ENCODE measurements around the gene CETP.

DNA sequence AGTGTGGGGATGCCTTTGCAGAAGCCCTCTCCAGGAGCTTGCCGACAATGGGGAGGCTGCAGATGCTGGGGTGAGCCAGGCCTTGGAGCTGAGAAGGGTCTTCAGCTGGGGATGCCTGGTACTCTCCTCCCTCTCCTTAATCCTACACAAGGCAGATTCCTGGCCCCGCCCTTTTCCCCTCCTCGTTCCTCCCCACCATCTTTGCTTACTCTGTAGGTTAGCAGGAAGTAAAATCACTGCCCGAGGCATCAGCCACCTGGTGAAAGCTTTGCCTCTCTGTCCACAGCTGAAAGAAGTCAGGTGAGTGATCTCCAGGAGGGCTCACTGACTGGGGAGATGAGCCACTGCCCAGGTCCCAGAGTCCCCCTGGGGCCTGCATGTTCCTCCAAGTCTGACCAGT lies 66.3 kb downstream of the CETP start:
- TF ChIP-seq, protein P1, sequence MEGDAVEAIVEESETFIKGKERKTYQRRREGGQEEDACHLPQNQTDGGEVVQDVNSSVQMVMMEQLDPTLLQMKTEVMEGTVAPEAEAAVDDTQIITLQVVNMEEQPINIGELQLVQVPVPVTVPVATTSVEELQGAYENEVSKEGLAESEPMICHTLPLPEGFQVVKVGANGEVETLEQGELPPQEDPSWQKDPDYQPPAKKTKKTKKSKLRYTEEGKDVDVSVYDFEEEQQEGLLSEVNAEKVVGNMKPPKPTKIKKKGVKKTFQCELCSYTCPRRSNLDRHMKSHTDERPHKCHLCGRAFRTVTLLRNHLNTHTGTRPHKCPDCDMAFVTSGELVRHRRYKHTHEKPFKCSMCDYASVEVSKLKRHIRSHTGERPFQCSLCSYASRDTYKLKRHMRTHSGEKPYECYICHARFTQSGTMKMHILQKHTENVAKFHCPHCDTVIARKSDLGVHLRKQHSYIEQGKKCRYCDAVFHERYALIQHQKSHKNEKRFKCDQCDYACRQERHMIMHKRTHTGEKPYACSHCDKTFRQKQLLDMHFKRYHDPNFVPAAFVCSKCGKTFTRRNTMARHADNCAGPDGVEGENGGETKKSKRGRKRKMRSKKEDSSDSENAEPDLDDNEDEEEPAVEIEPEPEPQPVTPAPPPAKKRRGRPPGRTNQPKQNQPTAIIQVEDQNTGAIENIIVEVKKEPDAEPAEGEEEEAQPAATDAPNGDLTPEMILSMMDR (CRISPR knock-in tag; IDR thresholded peaks at IDR 0.05): no peak
- TF ChIP-seq SNAI1 (CRISPR knock-in tag; IDR thresholded peaks at IDR 0.05; ENCODE audit: borderline replicate concordance) (no peak), POLR2A (IDR thresholded peaks at IDR 0.05; ENCODE audit: insufficient read depth in 1 of 2, low read depth in 2 of 2, low read length in 2 of 2) (no peak), ZNF282 (IDR thresholded peaks at IDR 0.05; ENCODE audit: partially characterized antibody) (no peak), MXI1 (IDR thresholded peaks at IDR 0.05; ENCODE audit: borderline replicate concordance, low read depth, low read length) (no peak), HNRNPL (IDR thresholded peaks at IDR 0.05; ENCODE audit: low read depth, low read length) (no peak)
- TF ChIP-seq, protein P2, sequence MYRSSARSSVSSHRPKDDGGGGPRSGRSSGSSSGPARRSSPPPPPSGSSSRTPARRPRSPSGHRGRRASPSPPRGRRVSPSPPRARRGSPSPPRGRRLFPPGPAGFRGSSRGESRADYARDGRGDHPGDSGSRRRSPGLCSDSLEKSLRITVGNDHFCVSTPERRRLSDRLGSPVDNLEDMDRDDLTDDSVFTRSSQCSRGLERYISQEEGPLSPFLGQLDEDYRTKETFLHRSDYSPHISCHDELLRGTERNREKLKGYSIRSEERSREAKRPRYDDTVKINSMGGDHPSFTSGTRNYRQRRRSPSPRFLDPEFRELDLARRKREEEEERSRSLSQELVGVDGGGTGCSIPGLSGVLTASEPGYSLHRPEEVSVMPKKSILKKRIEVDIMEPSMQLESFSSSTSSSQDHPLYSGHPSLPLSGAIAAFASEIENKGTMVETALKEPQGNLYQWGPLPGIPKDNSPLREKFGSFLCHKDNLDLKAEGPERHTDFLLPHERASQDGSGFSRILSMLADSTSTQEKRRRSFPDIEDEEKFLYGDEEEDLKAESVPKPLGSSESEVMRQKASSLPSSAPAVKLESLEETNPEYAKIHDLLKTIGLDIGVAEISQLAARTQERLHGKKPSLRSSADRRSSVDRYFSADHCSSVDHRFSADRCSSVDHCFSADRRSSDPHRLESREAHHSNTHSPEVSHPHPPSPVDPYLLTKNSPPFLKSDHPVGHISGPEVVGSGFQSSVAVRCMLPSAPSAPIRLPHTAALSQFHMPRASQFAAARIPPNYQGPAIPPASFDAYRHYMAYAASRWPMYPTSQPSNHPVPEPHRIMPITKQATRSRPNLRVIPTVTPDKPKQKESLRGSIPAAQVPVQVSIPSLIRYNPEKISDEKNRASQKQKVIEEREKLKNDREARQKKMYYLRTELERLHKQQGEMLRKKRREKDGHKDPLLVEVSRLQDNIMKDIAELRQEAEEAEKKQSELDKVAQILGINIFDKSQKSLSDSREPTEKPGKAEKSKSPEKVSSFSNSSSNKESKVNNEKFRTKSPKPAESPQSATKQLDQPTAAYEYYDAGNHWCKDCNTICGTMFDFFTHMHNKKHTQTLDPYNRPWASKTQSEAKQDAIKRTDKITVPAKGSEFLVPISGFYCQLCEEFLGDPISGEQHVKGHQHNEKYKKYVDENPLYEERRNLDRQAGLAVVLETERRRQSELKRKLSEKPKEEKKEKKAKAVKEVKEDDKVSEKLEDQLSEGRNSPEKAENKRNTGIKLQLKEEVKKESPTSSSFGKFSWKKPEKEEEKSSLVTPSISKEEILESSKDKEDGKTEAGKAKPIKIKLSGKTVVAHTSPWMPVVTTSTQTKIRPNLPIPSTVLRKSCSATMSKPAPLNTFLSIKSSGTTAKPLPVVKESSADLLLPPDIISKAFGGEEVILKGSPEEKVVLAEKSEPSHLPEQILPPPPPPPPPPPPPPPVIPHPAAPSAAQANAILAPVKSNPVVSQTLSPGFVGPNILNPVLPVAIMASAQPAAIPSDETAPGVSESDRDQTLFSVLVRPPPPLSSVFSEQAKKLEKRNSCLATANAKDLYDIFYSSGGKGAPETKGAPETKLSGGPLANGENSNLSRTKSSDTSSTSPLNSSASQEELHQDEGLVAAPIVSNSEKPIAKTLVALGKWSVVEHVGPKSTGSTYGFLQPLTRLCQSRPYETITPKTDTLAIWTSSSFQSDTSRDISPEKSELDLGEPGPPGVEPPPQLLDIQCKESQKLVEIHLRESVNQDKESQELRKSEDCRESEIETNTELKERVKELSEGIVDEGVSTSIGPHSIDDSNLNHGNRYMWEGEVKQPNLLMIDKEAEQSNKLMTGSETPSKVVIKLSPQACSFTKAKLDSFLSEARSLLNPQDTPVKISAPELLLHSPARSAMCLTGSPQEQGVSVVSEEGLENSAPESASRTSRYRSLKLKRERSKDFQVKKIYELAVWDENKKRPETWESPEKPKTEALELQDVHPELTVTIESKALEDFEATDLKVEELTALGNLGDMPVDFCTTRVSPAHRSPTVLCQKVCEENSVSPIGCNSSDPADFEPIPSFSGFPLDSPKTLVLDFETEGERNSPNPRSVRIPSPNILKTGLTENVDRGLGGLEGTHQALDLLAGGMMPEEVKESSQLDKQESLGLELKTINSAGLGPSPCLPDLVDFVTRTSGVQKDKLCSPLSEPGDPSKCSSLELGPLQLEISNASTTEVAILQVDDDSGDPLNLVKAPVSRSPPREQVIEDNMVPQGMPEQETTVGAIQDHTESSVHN (CRISPR knock-in tag; IDR thresholded peaks at IDR 0.05): no peak
